ENCODE results near the gene AFF3. TPM values are rescaled to one million over a fixed set of nuclear protein-coding genes. Genes with fewer than 3 reads are reported as not detected.

AFF3 gene
- total and polyA plus RNA-seq, 2 of the 4 experiments (the other 2 are of a cell fraction), result 12.9 to 14.3 TPM

DNA sequence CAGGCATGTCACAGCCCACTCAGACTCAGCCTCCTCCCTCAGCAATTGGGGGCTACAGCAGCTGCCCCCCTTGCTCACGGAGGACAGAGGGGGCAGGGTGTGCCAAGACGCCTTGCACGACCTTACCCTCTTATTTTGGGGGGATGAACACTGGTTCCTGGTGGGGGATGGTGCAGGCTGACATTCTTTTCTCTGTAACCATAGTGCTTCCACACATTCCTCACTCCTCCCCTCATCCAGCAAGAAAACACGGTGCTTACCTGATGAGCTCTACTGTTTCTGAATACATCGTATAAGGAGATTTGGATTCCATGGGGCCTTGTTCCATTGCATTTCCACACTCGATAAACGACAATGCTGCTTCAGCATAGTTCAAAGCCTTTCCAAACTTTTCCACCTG is 577.2 kb downstream of the AFF3 start:
- dilution Hi-C loops (cut with HindIII; ENCODE audit: low sequenced_read_pairs, unreplicated experiment) (no loop called here), in situ Hi-C loops (cut with MboI; ENCODE audit: low sequenced_read_pairs) (no loop called here), intact Hi-C loops (cut with micrococcal nuclease) (no loop called here)
- H2BK15ac ChIP-seq (ENCODE audit: low read depth, low read length), result no peak overlapping the region
- ChIA-PET CTCF (interaction anchor here (0.6 kb wide), 1 partner anchor 142 kb away, joined by 3 read pairs; no protein-coding TSS in a partner anchor), POLR2A (ENCODE audit: unreplicated experiment) (no interaction called here)
- no CpG with 5 or more reads among the region's 7 CpGs for WGBS, 2 experiments (ENCODE audit: extremely low coverage in 2 of 2, insufficient read length in 1 of 2)
- no peak for ATAC-seq (ENCODE audit: low read depth)
- H3K4me2 ChIP-seq (ENCODE audit: low read depth, low read length), result no peak overlapping the region
- no peak overlapping the region for H3K56ac ChIP-seq (ENCODE audit: extremely low read depth, insufficient read depth, low read length)
- H3K4me3 ChIP-seq (ENCODE audit: insufficient read depth, low read depth, low read length), result no peak overlapping the region
- no peak overlapping the region for H2AFZ ChIP-seq (replicated peaks; ENCODE audit: low read length, poor library complexity)
- no peaks in the 10 kb centered on the region; the same call in 1 of the 2 replicates for H3K9me1 ChIP-seq (ENCODE audit: insufficient read depth, low read length)
- H3K27ac ChIP-seq (ENCODE audit: insufficient read depth, low read length), result no peak overlapping the region
- no peak overlapping the region for H2BK5ac ChIP-seq (ENCODE audit: low read depth, low read length, poor library complexity, severe bottlenecking)
- no peak overlapping the region for H2BK120ac ChIP-seq (ENCODE audit: low read depth, low read length)
- no peaks in the 10 kb centered on the region for H3K9me3 ChIP-seq (ENCODE audit: control insufficient read depth, insufficient read depth, low read length)
- DNase-seq, result no peak
- H3K4me1 ChIP-seq (ENCODE audit: control insufficient read depth, insufficient read depth, low read length), result no peaks in the 10 kb centered on the region
- no peaks in the 10 kb centered on the region for H4K20me1 ChIP-seq (ENCODE audit: insufficient read depth, low read length)
- no peak overlapping the region for H3K23ac ChIP-seq (ENCODE audit: low read depth, low read length)
- no peak overlapping the region for H2AK9ac ChIP-seq (replicated peaks; ENCODE audit: low read depth, low read length, poor library complexity)
- no peak overlapping the region for H4K8ac ChIP-seq (ENCODE audit: low read depth in 2 of 2, low read length in 2 of 2)
- no peak overlapping the region for H3K9ac ChIP-seq (ENCODE audit: low read depth, low read length)
- peaks cover 18% of the 10 kb centered on the region for H3K36me3 ChIP-seq (ENCODE audit: control insufficient read depth, insufficient read depth, low read length)
- H3K14ac ChIP-seq (replicated peaks; ENCODE audit: low read depth, low read length), result no peak overlapping the region
- no peaks in the 10 kb centered on the region; a peak in 1 of 4 replicates for H3K79me1 ChIP-seq (ENCODE audit: low read depth in 1 of 2, low read length in 2 of 2)
- TF ChIP-seq CHD1 (IDR thresholded peaks at IDR 0.05; ENCODE audit: low read depth, low read length), result no peak
- no peak overlapping the region for H2AK5ac ChIP-seq (ENCODE audit: low read depth, low read length)
- H3K27me3 ChIP-seq (ENCODE audit: control insufficient read depth, insufficient read depth, low read length), result no peaks in the 10 kb centered on the region
- H3K18ac ChIP-seq (ENCODE audit: low read depth, low read length), result no peak overlapping the region
- no TSS peak for BruUV-seq (replicated peaks)
- H2BK20ac ChIP-seq (ENCODE audit: low read depth, low read length), result no peak overlapping the region
- H4K5ac ChIP-seq (ENCODE audit: low read depth, low read length), result no peak overlapping the region
- H4K91ac ChIP-seq (ENCODE audit: insufficient read depth, low read depth, low read length), result no peak overlapping the region
- no peak overlapping the region for H3K4ac ChIP-seq (ENCODE audit: low read depth, low read length)

All from IMR-90 (cell line).